ENCODE data around the gene DERA. TPM values are rescaled to one million over a fixed set of nuclear protein-coding genes. Genes with fewer than 3 reads are reported as not detected.
"Not testable (repeated sequence)": the region's sequence is repeated elsewhere in the genome, so short reads cannot be mapped to it uniquely, and the experiment has no call there.

Gene DERA
- total and polyA plus RNA-seq, 2 donors, result 28.1 to 36.5 TPM

- Histone ChIP-seq H3K4me3 (ENCODE audit: low read depth, low read length) (no peak overlapping the region), H3K36me3 (ENCODE audit: insufficient read depth) (no peaks in the 10 kb centered on the region), H3K4me1 (ENCODE audit: insufficient read depth) (no peaks in the 10 kb centered on the region), H3K27ac (ENCODE audit: low read depth) (no peak overlapping the region)
- WGBS, result 89% methylated on average over 2 of the region's 2 CpGs
- no peak for DNase-seq (ENCODE audit: extremely low spot score)
Observed at GRCh38 chr12:15984963-15985362, 73.8 kb downstream of the DERA start.

DNA sequence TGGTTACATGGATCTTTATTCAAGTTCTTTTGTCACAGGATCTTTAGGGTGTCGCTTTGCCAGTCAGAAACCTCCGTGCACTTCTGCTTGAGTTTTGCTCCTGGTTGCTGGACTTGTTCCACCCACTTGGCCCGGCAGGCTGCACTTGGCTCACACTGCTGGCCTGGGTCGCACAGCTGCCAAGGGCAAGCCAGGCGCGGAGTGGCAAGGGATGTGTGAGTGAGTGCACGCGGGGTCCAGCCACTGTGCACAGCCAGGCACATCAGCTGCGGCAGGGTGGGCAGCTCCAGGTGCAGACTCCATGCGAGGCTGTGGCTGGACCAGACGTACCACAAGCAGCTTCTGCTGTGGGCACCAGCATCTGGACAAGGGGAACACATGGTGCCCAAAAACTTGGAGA, 76.6 kb downstream of the DERA start:
- peaks cover 2% of the 10 kb centered on the region for H3K36me3 ChIP-seq (ENCODE audit: insufficient read depth)
- no peak overlapping the region for H3K27ac ChIP-seq (ENCODE audit: low read depth)
- DNase-seq (ENCODE audit: extremely low spot score), result no peak
- no peaks in the 10 kb centered on the region for H3K4me1 ChIP-seq (ENCODE audit: insufficient read depth)
- H3K4me3 ChIP-seq (ENCODE audit: low read depth, low read length), result no peak overlapping the region
- 92% methylated on average over 11 of the region's 11 CpGs for WGBS

DNA sequence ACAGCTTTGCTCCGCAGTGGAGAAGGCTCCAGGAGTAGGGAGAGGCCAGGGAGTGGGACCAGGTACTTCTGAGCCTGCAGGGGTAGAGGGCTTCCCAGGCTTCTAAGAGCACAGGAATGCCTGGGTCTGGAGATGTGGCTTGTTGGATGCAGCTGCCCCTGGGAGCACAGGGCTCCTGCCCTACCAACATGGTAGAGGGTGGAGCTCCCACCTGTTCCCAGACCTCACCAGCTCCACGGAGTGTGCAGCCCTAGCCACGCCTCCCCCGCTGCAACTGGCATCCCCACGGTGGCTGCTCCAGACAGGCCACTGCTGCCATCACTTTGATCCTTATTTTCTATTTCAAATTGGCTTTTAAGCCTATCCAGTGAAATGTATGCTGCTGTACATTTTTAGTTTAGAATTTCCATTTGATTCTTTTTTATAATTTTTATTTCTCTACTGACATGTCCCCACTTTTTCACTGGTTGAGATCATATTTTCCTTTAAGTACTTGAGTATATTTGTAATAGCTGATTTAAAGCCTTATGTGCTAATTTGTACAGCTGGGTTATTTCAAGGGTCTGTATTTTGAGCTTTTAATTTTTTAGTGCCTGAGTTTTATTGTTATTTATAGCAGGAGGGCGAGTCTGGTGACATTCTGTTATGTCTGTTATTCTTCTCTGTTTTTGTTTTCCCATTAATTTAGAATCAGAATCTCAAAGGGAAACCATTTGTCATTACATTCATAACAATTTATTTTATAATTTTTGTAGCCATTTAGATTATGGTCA, 78.0 kb downstream of the DERA start:
- Histone ChIP-seq H3K36me3 (ENCODE audit: insufficient read depth) (peaks cover 2% of the 10 kb centered on the region), H3K4me1 (ENCODE audit: insufficient read depth) (no peaks in the 10 kb centered on the region), H3K27ac (ENCODE audit: low read depth) (no peak overlapping the region), H3K4me3 (ENCODE audit: low read depth, low read length) (no peak overlapping the region)
- no peak for DNase-seq (ENCODE audit: extremely low spot score)
- 89% methylated on average over 6 of the region's 6 CpGs for WGBS

- DNase-seq (ENCODE audit: extremely low spot score), result no peak
- no peaks in the 10 kb centered on the region for H3K4me1 ChIP-seq (ENCODE audit: insufficient read depth)
- WGBS, result 95% methylated on average over 4 of the region's 4 CpGs
- H3K27ac ChIP-seq (ENCODE audit: low read depth), result no peak overlapping the region
- H3K36me3 ChIP-seq (ENCODE audit: insufficient read depth), result peaks cover 2% of the 10 kb centered on the region
- no peak overlapping the region for H3K4me3 ChIP-seq (ENCODE audit: low read depth, low read length)
Observed at GRCh38 chr12:15995801-15996200, 84.7 kb downstream of the DERA start.

DNA sequence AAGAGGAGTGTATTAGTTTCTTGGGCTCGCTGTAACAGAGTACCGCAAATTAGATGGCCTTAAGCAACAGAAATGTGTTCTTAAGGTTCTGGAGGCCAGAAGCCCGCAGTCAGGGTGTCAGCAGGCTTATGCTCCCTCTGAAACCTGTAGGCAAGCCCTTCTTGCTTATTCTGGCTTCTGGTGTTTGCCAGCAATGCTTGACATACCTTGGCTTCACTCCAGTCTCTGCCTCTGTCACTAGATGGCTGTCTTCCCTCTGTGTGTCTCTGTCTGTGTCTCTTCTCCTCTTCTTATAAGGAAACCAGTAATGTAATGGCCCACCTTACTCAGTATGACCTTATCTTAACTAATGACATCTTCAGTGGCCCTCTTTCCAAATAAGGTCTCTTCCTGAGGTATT, 85.1 kb downstream of the DERA start:
- DNase-seq (ENCODE audit: extremely low spot score), result no peak
- no peak overlapping the region for H3K27ac ChIP-seq (ENCODE audit: low read depth)
- H3K36me3 ChIP-seq (ENCODE audit: insufficient read depth), result no peaks in the 10 kb centered on the region
- no peak overlapping the region for H3K4me3 ChIP-seq (ENCODE audit: low read depth, low read length)
- WGBS, result 72% methylated on average over 3 of the region's 3 CpGs
- no peaks in the 10 kb centered on the region for H3K4me1 ChIP-seq (ENCODE audit: insufficient read depth)

DNA sequence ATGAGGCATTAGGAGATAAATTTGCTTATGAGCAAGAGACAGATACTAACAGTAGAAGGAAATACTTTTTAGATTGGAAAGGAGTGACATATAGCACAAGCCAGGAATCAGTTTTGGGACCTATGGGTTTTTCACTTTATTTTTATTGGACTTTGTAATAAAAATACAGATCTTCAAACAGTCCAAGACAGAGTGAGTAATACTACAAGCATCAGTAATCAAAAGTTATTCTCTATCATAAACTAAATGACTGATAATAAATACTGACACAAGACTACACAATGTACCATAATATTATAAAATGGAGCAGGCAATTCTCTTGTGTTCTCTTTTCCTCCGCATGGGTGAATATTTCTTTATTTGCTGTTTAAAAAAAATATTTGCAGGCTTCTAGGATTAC, 85.8 kb downstream of the DERA start:
- Histone ChIP-seq H3K27ac (ENCODE audit: low read depth) (no peak overlapping the region), H3K4me3 (ENCODE audit: low read depth, low read length) (no peak overlapping the region), H3K36me3 (ENCODE audit: insufficient read depth) (no peaks in the 10 kb centered on the region), H3K4me1 (ENCODE audit: insufficient read depth) (no peaks in the 10 kb centered on the region)
- WGBS, result 85% methylated on average over 1 of the region's 1 CpG
- no peak for DNase-seq (ENCODE audit: extremely low spot score)

- DNase-seq (ENCODE audit: extremely low spot score), result no peak
- H3K36me3 ChIP-seq (ENCODE audit: insufficient read depth), result no peaks in the 10 kb centered on the region
- no peak overlapping the region for H3K27ac ChIP-seq (ENCODE audit: low read depth)
- H3K4me1 ChIP-seq (ENCODE audit: insufficient read depth), result no peaks in the 10 kb centered on the region
- whole genome bisulfite sequencing, result 94% methylated on average over 2 of the region's 2 CpGs
- no peak overlapping the region for H3K4me3 ChIP-seq (ENCODE audit: low read depth, low read length)
Observed at GRCh38 chr12:15997910-15998309, 86.8 kb downstream of the DERA start.

DNA sequence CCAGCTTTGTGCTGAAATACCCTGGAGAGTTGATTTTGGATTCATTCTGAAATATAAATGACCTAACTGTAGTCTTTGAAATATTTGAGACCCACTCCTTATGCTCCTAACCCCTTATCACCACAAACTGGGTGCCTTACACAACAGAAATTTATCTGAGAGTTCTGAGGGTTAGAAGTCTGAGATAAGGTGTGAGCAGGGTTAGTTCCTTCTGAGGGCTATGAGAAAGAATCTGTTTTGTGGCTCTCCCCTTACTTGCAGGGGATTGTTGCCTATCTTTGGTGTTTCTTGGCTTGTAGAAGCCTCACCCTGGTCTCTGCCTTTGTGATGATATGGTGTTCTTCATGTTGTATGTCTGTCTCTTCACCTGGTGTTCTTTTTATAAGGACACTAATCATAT, 91.7 kb downstream of the DERA start:
- Histone ChIP-seq H3K4me3 (ENCODE audit: low read depth, low read length) (no peak overlapping the region), H3K36me3 (ENCODE audit: insufficient read depth) (no peaks in the 10 kb centered on the region), H3K4me1 (ENCODE audit: insufficient read depth) (no peaks in the 10 kb centered on the region), H3K27ac (ENCODE audit: low read depth) (no peak overlapping the region)
- no peak for DNase-seq (ENCODE audit: extremely low spot score)

- Histone ChIP-seq H3K4me3 (ENCODE audit: low read depth, low read length) (no peak overlapping the region), H3K36me3 (ENCODE audit: insufficient read depth) (no peaks in the 10 kb centered on the region), H3K4me1 (ENCODE audit: insufficient read depth) (no peaks in the 10 kb centered on the region), H3K27ac (ENCODE audit: low read depth) (no peak overlapping the region)
- 96% methylated on average over 3 of the region's 3 CpGs for WGBS
- DNase-seq (ENCODE audit: extremely low spot score), result no peak
Observed at GRCh38 chr12:16003460-16003859, 92.3 kb downstream of the DERA start.

GRCh38 chr12:16006752-16007151, 95.6 kb downstream of the DERA start:
- no peak for DNase-seq (ENCODE audit: extremely low spot score)
- no peaks in the 10 kb centered on the region for H3K36me3 ChIP-seq (ENCODE audit: insufficient read depth)
- WGBS, result 97% methylated on average over 4 of the region's 4 CpGs
- H3K4me3 ChIP-seq (ENCODE audit: low read depth, low read length), result no peak overlapping the region
- H3K4me1 ChIP-seq (ENCODE audit: insufficient read depth), result no peaks in the 10 kb centered on the region
- no peak overlapping the region for H3K27ac ChIP-seq (ENCODE audit: low read depth)

DNA sequence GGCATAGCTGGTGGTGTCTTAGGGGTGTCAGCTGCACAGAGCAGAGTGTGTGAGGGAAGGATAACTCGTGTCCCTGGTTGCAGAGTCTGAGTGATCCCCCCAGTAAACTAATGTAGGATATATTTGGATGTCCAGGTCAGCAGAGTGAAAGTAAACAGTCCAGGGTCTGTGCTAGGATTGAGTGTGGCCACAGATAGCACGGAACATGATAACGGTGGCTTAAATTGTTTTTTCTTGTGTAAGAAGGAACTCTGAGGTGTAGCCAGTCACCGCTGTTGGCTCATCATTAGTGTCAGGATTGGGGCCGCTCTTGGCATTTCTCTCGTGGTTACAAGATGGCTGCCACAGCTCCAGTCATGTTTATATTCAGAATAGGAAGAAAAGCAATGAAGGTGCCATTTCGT, 97.3 kb downstream of the DERA start:
- no peak for DNase-seq (ENCODE audit: extremely low spot score)
- WGBS, result 86% methylated on average over 7 of the region's 7 CpGs
- Histone ChIP-seq H3K4me1 (ENCODE audit: insufficient read depth) (no peaks in the 10 kb centered on the region), H3K36me3 (ENCODE audit: insufficient read depth) (no peaks in the 10 kb centered on the region), H3K27ac (ENCODE audit: low read depth) (no peak overlapping the region), H3K4me3 (ENCODE audit: low read depth, low read length) (no peak overlapping the region)

- DNase-seq (ENCODE audit: extremely low spot score), result no peak
- no peaks in the 10 kb centered on the region for H3K4me1 ChIP-seq (ENCODE audit: insufficient read depth)
- no peak overlapping the region for H3K4me3 ChIP-seq (ENCODE audit: low read depth, low read length)
- peaks cover 1% of the 10 kb centered on the region for H3K36me3 ChIP-seq (ENCODE audit: insufficient read depth)
- no peak overlapping the region for H3K27ac ChIP-seq (ENCODE audit: low read depth)
Observed at GRCh38 chr12:16012117-16012516, 101.0 kb downstream of the DERA start.

GRCh38 chr12:16013722-16014121, 102.6 kb downstream of the DERA start:
- 97% methylated on average over 1 of the region's 1 CpG for WGBS

DNA sequence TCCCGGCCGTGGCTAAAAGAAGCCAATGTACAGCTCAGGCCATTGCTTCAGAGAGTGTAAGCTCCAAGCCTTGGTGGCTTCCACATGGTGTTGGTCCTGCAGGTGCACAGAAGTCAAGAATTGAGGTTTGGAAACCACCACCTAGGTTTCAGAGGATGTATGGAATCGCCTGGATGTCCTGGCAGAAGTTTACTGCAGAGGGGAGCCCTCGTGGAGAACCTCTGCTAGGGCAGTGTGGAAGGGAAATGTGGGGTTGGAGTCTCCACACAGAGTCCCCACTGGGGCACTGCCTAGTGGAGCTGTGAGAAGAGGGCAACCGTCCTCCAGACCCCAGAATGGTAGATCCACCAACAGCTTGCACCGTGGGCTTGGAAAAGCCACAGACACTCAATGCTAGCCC, 103.3 kb downstream of the DERA start:
- H3K36me3 ChIP-seq (ENCODE audit: insufficient read depth); H3K27ac ChIP-seq (ENCODE audit: low read depth); DNase-seq (ENCODE audit: extremely low spot score); H3K4me1 ChIP-seq (ENCODE audit: insufficient read depth); H3K4me3 ChIP-seq (ENCODE audit: low read depth, low read length): not testable (repeated sequence)
- 98% methylated on average over 6 of the region's 6 CpGs for WGBS

More at GRCh38 chr12:16013722-16014121, 102.6 kb downstream of the DERA start:
- DNase-seq (ENCODE audit: extremely low spot score); H3K4me3 ChIP-seq (ENCODE audit: low read depth, low read length); H3K4me1 ChIP-seq (ENCODE audit: insufficient read depth); H3K27ac ChIP-seq (ENCODE audit: low read depth); H3K36me3 ChIP-seq (ENCODE audit: insufficient read depth): not testable (repeated sequence)

GRCh38 chr12:16016748-16017147, 105.6 kb downstream of the DERA start:
- 97% methylated on average over 3 of the region's 3 CpGs for whole genome bisulfite sequencing
- no peaks in the 10 kb centered on the region for H3K4me1 ChIP-seq (ENCODE audit: insufficient read depth)
- H3K4me3 ChIP-seq (ENCODE audit: low read depth, low read length), result no peak overlapping the region

More at GRCh38 chr12:16016748-16017147, 105.6 kb downstream of the DERA start:
- Histone ChIP-seq H3K36me3 (ENCODE audit: insufficient read depth) (peaks cover 2% of the 10 kb centered on the region), H3K27ac (ENCODE audit: low read depth) (no peak overlapping the region)
- DNase-seq (ENCODE audit: extremely low spot score), result no peak
